Fibroblast of lung (primary cell): ENCODE results near the gene KRTAP5-2. TPM values are rescaled to one million over a fixed set of nuclear protein-coding genes. Genes with fewer than 3 reads are reported as not detected.
"Not testable (repeated sequence)": the region's sequence is repeated elsewhere in the genome, so short reads cannot be mapped to it uniquely, and the experiment has no call there.

ENCODE experiments used
- DNase-seq, 2 donors: peaks; one replicate each; pipeline versions ENCODE4 v3.0.0 to v3.0.0-alpha.2; 2010; ENCODE audit warnings: low read depth in 2 of 2
- H2AFZ ChIP-seq: 2 replicates; pipeline ENCODE4 v1.5.1; 2012; ENCODE audit warnings: low read length, control low read depth, inconsistent platforms
- H3K27ac ChIP-seq: 2 replicates; pipeline ENCODE4 v1.5.1; 2011; ENCODE audit warnings: low read length, control low read depth; ENCODE audit not compliant: insufficient read depth
- H3K27me3 ChIP-seq: 2 replicates; pipeline ENCODE4 v1.5.1; 2011; ENCODE audit warnings: mild to moderate bottlenecking, low read length; ENCODE audit not compliant: control insufficient read depth, insufficient read depth
- H3K36me3 ChIP-seq: 2 replicates; pipeline ENCODE4 v1.5.1; 2011; ENCODE audit warnings: low read length; ENCODE audit not compliant: control insufficient read depth, insufficient read depth
- H3K4me1 ChIP-seq: 2 replicates; pipeline ENCODE4 v1.5.1; 2011; ENCODE audit warnings: low read length; ENCODE audit not compliant: control insufficient read depth, insufficient read depth; ENCODE audit errors: extremely low read depth
- H3K4me2 ChIP-seq: 2 replicates; pipeline ENCODE4 v1.5.1; 2011; ENCODE audit warnings: low read length, control low read depth; ENCODE audit not compliant: insufficient read depth; ENCODE audit errors: extremely low read depth
- H3K4me3 ChIP-seq, 4 experiments: fragments of 200-600 bp in 1 of 4; sonication (generic) in 1 of 4; replicated peaks in 1 of 4; 2 replicates each; pipeline ENCODE4 v1.5.1; 2011 to 2016; ENCODE audit warnings: low read length in 4 of 4, low read depth in 3 of 4, mild to moderate bottlenecking in 3 of 4, control low read depth in 2 of 4, inconsistent platforms in 1 of 4, mixed read lengths in 1 of 4; ENCODE audit not compliant: insufficient read depth in 1 of 4; ENCODE audit errors: control extremely low read depth in 1 of 4
- H3K79me2 ChIP-seq: 2 replicates; pipeline ENCODE4 v1.5.1; 2012; ENCODE audit warnings: mild to moderate bottlenecking, low read length, inconsistent platforms; ENCODE audit not compliant: control insufficient read depth, insufficient read depth
- H3K9ac ChIP-seq: 2 replicates; pipeline ENCODE4 v1.5.1; 2011; ENCODE audit warnings: mild to moderate bottlenecking, low read length, control low read depth; ENCODE audit not compliant: insufficient read depth
- H3K9me3 ChIP-seq: 2 replicates; pipeline ENCODE4 v1.5.1; 2012; ENCODE audit warnings: low read depth, low read length; ENCODE audit not compliant: control insufficient read depth, insufficient read depth
- H4K20me1 ChIP-seq: 2 replicates; pipeline ENCODE4 v1.5.1; 2011; ENCODE audit warnings: low read length; ENCODE audit not compliant: control insufficient read depth, insufficient read depth; ENCODE audit errors: extremely low read depth
- EZH2 ChIP-seq: IDR thresholded peaks from 2 replicates; pipeline ENCODE4 v1.5.1; 2012; ENCODE audit warnings: low read length, control low read depth, mild to moderate bottlenecking; ENCODE audit errors: missing control alignments
- polyA plus RNA-seq, 2 donors: library from polyadenylated mRNA; depleted of rRNA in 1 of 2; stranded (reverse) in 1 of 2; unstranded in 1 of 2; fragments of >200 nt; gene quantifications; 2 replicates each; pipeline ENCODE4 v1.2.1, GENCODE V29; 2011 to 2012; ENCODE audit warnings: missing spikeins in 1 of 2
- total RNA-seq: library from RNA; depleted of rRNA; stranded (reverse); fragments of >200 nt; gene quantifications from 2 replicates; pipeline ENCODE4 v1.2.1, GENCODE V29; 2014
- TF ChIP-seq, protein P1 (sequence below), 2 donors: IDR thresholded peaks in 1 of 2; conservative IDR thresholded peaks in 1 of 2; 1 replicate in 1 of 2; 2 replicates in 1 of 2; pipeline ENCODE4 v1.5.1; 2011 to 2012; ENCODE audit warnings: low read length in 2 of 2, control low read depth in 1 of 2, inconsistent platforms in 1 of 2, low read depth in 1 of 2, mild to moderate bottlenecking in 1 of 2

KRTAP5-2 gene
- total and polyA plus RNA-seq, 2 donors (not counting 1 experiment from before 2014, with no cell fraction given), result not detected

DNA sequence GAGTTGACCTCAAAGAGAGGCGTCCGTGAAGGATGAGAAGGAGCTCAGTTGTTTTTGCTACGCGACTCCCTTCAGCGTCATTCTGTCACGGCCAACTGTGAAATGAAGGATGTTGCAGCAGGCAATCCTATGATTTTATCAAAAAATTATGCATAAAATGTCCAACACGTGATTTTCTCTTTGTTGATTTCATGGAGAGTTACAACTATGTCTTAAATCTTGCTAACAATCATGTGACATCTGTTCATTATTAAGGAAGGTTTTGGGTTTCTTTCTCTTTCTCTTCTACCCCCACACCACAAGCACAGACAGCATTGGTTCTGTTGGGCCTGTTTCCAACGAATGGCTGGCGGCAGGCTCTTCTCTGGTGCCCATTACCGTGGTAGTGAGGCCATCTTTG is 20.1 kb upstream of the KRTAP5-2 start:
- H3K4me2 ChIP-seq, result no peak overlapping the region
- H3K9ac ChIP-seq, result no peak overlapping the region
- H3K27me3 ChIP-seq, result no peaks in the 10 kb centered on the region
- no peaks in the 10 kb centered on the region for H3K4me1 ChIP-seq
- H2AFZ ChIP-seq, result no peak overlapping the region
- H3K27ac ChIP-seq, result no peak overlapping the region
- no peaks in the 10 kb centered on the region for H4K20me1 ChIP-seq
- no peak overlapping the region for H3K4me3 ChIP-seq
- DNase-seq, result no peak
- no peak for TF ChIP-seq EZH2
- TF ChIP-seq, protein P1, sequence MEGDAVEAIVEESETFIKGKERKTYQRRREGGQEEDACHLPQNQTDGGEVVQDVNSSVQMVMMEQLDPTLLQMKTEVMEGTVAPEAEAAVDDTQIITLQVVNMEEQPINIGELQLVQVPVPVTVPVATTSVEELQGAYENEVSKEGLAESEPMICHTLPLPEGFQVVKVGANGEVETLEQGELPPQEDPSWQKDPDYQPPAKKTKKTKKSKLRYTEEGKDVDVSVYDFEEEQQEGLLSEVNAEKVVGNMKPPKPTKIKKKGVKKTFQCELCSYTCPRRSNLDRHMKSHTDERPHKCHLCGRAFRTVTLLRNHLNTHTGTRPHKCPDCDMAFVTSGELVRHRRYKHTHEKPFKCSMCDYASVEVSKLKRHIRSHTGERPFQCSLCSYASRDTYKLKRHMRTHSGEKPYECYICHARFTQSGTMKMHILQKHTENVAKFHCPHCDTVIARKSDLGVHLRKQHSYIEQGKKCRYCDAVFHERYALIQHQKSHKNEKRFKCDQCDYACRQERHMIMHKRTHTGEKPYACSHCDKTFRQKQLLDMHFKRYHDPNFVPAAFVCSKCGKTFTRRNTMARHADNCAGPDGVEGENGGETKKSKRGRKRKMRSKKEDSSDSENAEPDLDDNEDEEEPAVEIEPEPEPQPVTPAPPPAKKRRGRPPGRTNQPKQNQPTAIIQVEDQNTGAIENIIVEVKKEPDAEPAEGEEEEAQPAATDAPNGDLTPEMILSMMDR (conservative IDR thresholded peaks at IDR 0.05 in 1 of 2, IDR thresholded peaks at IDR 0.05 in 1 of 2; ENCODE audit: low read depth in 1 of 2, low read length in 2 of 2), result no peak
- H3K9me3 ChIP-seq, result no peaks in the 10 kb centered on the region
- no peaks in the 10 kb centered on the region for H3K36me3 ChIP-seq
- no peaks in the 10 kb centered on the region for H3K79me2 ChIP-seq

DNA sequence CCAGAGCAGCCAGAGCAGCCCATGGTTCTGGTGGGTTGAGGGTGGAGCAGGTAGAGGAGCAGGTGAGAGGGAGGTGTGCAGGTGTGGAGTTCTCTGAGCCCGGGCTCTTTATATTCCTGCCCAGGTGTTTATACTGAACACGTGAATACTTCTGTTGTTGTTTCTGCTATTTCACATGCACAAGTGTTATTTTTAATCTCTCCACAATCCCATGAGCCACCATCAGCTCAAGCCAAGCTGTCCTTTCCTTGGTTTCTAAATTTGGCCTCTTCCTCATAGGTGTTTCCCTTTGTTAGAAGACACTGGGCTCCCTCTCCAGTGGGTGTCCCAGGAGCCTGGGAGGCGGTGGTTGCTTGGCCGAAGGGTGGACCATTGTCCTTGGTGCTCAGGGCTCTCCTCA is 10.3 kb upstream of the KRTAP5-2 start, which contains the start of gene KRTAP5-3:
Gene KRTAP5-3, minus strand, starts transcription at position 101 of the 400 bp plus-strand sequence. Its CDS starts 78 bp downstream, at position 23.
- Histone ChIP-seq H4K20me1 (no peaks in the 10 kb centered on the region), H3K4me3 (no peak within 1 kb of the TSS), H3K27me3 (no peaks in the 10 kb centered on the region), H3K79me2 (no peaks in the 10 kb centered on the region), H3K4me1 (no peaks in the 10 kb centered on the region), H2AFZ (no peak within 1 kb of the TSS), H3K9ac (no peak within 1 kb of the TSS), H3K9me3 (no peaks in the 10 kb centered on the region), H3K27ac (no peak within 1 kb of the TSS), H3K4me2 (no peak within 1 kb of the TSS), H3K36me3 (no peaks in the 10 kb centered on the region)
- no peak for DNase-seq
- TF ChIP-seq, protein P1 (conservative IDR thresholded peaks at IDR 0.05 in 1 of 2, IDR thresholded peaks at IDR 0.05 in 1 of 2; ENCODE audit: low read depth in 1 of 2, low read length in 2 of 2), result no peak
- TF ChIP-seq EZH2, result no peak

DNA sequence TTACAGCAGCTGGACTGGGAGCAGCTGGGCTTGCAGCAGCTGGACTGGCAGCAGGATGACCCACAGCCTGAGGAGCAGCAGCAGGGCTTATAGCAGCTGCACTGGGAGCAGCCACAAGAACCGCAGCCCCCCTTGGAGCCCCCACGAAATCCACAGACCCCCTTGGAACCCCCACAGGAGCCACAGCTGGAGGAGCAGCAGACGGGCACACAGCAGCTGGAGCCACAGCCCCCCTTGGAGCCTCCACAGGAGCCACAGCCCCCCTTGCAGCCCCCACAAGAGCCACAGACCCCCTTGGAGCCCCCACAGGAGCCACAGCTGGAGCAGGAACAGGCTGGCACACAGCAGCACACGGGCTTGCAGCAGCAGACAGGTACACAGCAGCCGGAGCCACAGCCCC is 9.8 kb upstream of the KRTAP5-2 start:
- H3K4me2 ChIP-seq, H3K9ac ChIP-seq, H3K27me3 ChIP-seq, H3K4me3 ChIP-seq, H3K79me2 ChIP-seq, H2AFZ ChIP-seq, H3K27ac ChIP-seq, H4K20me1 ChIP-seq, H3K36me3 ChIP-seq, H3K4me1 ChIP-seq, H3K9me3 ChIP-seq: not testable (repeated sequence)
- DNase-seq, result peak in 1 of 2 donors; percentile 48

DNA sequence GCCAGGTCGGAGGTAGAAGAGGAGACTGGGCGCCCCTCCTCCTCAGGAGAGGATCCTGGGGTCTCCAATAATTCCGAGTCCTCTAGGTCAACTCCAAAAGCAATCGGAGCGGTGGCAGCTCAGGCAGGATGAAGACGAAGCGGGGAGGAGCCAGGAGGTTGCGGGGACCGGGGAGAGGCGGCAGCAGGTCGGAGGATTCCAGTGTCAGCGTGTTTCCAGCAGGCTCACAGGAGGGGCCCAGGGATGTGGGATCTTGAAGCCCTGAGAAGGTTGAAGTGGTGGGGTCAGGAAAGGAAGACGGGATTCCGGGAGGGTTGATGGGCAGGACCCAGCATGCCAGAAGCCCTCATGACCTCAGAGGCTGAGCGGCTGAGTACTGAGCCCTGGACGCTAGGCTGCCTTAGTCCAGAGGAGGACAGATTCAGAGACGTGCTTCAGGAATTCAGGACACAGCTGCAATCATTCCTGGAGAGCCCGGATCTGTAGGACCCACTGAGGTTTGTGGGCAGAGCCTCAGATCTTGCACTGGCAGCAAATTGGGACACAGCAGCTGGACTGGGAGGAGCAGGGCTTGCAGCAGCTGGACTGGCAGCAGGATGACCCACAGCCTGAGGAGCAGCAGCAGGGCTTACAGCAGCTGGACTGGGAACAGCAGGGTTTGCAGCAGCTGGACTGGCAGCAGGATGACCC is 9.2 kb upstream of the KRTAP5-2 start:
- H4K20me1 ChIP-seq, H2AFZ ChIP-seq, H3K79me2 ChIP-seq, H3K9me3 ChIP-seq, H3K27ac ChIP-seq, H3K4me2 ChIP-seq, H3K36me3 ChIP-seq, H3K4me3 ChIP-seq, H3K9ac ChIP-seq, H3K27me3 ChIP-seq, H3K4me1 ChIP-seq, DNase-seq: not testable (repeated sequence)

DNA sequence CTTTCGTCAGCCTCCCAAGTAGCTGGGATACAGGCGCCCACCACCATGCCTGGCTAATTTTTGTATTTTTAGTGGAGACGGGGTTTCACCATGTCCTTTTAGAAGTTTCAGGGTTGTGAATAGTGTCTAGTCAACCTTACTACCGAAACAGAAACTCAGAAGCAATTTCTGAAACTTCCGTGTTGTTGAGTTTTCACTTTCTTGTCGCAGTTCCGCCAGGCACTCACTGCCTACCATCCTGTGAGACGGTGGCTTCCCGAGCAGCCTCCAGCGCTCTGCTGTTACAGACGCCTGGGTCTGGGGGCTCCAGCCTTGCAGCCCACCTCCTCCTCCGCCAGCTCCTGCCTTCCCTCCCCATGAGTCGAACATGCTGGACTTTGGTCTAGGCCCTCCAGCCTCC is 7.8 kb upstream of the KRTAP5-2 start:
- not testable (repeated sequence) for H3K4me2 ChIP-seq, H2AFZ ChIP-seq, DNase-seq, H3K9ac ChIP-seq, H3K36me3 ChIP-seq, H3K27ac ChIP-seq, H3K4me3 ChIP-seq, H3K27me3 ChIP-seq, H3K9me3 ChIP-seq, H3K79me2 ChIP-seq, H3K4me1 ChIP-seq, H4K20me1 ChIP-seq
